GM21619 (cell line): Measurements from ENCODE around the gene MAGI3.
"Not testable (repeated sequence)": the region's sequence is repeated elsewhere in the genome, so short reads cannot be mapped to it uniquely, and the experiment has no call there.

Source experiments
- ATAC-seq: cut with Tn5 transposase; IDR thresholded peaks from one replicate; pipeline ENCODE4 v1.9.1; 2021; ENCODE audit not compliant: unreplicated experiment

Gene MAGI3

DNA sequence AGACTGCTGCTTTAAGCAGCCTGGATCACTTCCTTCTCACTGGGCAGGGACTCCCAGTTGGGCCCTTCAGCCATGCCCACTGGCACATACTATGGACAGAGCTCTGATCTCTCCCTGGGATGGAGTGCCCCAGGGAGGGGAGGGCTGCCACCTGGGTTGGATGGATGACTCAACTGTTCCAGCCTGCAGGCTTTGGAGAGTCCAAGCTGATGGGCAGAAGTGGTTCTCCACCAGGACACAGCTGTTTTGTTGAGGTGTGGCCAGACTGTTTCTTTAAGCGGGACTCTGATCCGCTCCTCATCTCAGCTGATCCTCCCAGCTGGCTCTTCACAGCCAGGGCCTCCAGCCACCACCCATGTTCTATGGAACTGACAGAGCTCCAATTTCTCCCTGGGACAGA, 166.9 kb downstream of the MAGI3 start:
- ATAC-seq = no peak

- no peak for ATAC-seq
Observed at GRCh38 chr1:113565621-113566020, 175.3 kb downstream of the MAGI3 start.

- ATAC-seq = no peak
Observed at GRCh38 chr1:113567427-113567826, 177.1 kb downstream of the MAGI3 start.

DNA sequence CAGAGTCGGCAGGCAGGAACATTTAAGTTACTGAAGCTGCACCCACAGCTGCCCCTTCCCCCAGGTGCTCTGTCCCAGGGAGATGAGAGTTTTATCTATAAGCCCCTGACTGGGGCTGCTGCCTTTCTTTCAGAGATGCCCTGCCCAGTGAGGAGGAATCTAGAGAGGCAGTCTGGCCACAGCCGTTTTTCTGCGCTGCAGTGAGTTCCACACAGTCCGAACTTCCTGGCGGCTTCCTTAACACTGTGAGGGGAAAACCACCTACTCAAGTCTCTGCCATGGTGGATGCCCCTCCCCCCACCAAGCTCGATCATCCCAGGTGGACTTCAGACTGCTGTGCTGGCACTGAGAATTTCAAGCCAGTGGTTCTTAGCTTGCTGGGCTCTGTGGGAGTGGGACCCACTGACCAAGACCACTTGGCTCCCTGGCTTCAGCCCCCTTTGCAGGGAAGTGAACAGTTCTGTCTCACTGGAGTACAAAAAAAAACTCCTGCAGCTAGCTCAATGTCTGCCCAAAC, 185.5 kb downstream of the MAGI3 start:
- not testable (repeated sequence) for ATAC-seq

DNA sequence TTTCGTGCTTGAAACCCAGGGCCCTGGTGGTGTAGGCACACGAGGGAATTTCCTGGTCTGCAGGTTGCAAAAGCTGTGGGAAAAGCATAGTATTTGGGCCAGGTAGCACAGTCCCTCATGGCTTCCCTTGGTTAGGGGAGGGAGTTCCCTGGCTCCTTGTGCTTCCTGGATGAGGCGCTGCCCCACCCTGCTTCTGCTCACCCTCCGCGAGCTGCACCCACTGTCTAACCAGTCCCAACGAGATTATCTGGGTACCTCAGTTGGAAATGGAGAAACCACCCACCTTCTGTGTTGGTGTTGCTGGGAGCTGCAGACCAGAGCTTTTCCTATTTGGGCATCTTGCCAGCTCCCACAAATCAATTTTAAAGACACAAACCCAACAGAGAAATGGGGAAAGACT, 186.0 kb downstream of the MAGI3 start:
- no peak for ATAC-seq

DNA sequence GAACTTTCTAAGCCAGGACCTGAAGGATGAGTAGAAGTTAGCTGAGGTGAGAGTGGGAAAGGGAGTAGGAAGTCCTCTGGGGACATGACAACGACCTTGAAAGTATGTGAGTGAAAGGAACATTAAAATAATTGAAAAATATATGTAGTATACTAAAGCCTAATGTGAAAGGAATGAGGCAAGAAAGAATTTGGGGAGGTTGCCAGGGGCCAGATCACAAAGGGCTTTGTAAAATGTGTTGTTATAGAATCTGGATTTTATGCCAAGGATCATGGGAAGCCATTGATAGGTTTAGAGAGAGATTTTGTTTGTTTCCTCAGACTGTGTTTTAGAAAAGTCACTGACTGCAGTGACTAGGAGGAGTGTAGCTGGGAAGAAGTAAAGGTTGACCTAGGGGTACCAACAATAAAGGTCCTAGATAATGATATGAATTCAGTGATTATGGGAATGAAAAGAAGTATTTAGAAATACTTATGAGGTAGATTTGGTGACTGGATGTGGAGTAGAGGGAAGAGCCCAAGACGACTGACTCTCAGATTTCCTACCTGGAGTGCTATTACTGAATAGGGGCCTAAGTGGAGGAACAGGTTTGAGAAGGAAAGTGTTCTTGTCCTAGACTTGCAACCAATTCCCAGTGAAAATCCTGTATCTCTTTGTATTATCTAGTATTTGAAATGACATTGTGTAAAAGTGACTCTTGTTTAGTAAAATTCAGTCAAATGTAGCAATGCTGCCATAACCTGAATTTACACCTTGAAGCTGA, 189.1 kb downstream of the MAGI3 start:
- no peak for ATAC-seq

DNA sequence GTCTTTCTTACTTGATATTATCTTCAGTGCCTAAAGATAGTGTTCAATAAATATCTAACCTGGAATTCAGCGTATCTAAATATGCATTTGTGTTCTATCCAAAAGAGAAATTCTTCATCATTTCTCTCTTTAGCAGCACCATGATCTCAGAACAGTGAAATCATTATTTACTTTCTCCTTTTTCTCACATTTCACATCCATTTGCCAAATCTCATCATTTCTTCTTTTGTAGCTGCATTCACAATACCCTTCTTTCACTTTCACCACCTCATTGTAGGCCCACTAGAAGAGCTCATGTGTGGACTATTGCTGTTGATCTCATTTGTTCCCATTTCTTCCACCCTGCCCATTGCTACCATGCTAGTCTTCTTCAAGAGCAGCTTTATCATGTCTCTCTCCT, 191.0 kb downstream of the MAGI3 start:
- ATAC-seq = no peak

- no peak for ATAC-seq
Observed at GRCh38 chr1:113582084-113582483, 191.8 kb downstream of the MAGI3 start.

- no peak for ATAC-seq
Observed at GRCh38 chr1:113587475-113587874, 197.2 kb downstream of the MAGI3 start.

DNA sequence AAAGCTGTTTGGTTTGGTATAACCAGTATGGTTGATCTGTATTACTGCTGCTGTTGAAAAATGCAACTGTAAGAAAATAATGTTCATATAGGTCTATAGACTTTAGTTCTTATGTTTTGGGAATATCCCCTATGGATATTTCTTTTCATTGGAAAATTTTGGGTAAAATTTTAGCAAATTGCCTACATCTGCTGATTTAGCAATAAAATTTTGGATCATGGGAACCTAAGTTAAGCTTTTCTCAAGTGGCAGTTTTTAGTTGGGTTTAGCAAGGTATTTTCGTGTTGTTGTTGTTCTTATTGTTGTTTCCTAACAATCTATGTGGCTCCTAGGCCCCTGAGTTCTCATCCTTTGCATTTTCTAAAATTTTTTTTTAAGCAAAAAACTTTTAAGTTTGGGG, 201.9 kb downstream of the MAGI3 start:
- ATAC-seq = no peak

- no peak for ATAC-seq
Observed at GRCh38 chr1:113593550-113594297, 203.4 kb downstream of the MAGI3 start.

DNA sequence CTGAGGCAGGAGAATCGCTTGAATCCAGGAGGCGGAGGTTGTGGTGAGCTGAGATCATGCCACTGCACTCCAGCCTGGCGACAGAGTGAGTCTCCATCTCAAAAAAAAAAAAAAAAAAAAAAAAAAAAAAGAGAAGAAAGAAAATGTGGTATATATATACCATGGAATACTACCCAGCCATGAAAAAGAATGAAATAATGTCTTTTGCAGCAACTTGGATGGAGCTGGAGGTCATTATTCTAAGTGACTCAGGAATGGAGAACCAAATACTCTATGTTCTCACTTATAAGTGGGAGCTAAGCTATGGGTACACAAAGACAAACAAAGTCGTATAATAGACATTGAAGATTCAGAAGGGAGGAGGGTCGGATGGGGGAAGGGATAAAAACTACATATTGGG, 214.2 kb downstream of the MAGI3 start:
- not testable (repeated sequence) for ATAC-seq

- ATAC-seq = no peak
Observed at GRCh38 chr1:113605146-113605545, 214.8 kb downstream of the MAGI3 start.

- ATAC-seq = no peak
Observed at GRCh38 chr1:113608399-113608798, 218.1 kb downstream of the MAGI3 start.

- no peak for ATAC-seq
Observed at GRCh38 chr1:113610372-113610771, 220.1 kb downstream of the MAGI3 start.

- no peak for ATAC-seq
Observed at GRCh38 chr1:113615425-113615824, 225.1 kb downstream of the MAGI3 start.

DNA sequence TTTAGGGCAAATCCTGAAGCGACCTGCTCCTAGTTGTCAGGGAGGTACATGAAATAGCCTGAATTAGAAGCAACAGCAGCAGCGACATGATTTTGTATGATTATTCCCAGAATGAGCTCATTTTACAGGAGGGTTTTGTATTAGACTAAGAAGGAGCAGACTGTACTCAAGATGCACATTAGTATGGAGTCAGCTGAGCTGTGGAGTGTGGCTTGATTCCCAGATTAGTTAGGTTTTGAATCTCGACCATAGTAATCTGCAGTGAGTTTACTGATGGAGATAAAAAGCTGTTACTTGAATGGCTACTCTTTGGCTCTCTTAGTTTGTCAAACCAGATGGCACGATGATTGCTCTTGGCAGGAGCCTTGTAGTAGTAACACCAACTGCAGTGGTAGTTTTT, 225.8 kb downstream of the MAGI3 start:
- ATAC-seq = no peak

DNA sequence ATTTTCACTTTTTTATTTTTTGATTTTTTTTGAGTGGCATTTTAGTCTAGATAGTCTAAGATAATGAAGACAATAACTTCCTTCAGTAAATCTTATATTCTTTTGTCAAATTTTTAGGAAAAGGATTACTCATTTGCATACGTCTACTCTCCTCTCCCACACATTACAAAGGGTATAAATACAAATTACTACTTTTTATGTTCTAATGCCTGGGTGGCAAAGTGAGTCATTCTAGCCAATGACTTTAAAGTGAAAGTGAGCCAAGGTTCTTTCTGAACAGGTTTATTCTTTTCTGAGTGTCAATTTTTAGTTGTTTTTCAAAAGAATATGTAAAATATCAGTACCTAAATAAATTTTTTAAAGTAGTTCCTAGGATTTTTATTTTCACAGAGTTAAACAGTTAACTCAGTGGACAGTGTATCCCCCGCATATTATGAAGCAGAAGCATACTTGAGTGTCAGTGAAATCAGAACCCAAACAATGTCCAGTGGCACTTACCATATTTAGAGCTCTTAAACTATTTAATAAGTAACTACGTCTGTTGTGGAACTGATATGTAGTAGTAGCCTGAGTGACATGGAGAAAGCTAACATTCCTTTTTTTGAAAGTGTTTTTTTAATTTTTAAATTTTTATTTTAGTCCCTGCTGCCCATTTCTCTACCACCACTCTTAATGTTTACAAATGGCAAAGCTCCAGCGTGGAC, 227.3 kb downstream of the MAGI3 start:
- ATAC-seq = no peak

DNA sequence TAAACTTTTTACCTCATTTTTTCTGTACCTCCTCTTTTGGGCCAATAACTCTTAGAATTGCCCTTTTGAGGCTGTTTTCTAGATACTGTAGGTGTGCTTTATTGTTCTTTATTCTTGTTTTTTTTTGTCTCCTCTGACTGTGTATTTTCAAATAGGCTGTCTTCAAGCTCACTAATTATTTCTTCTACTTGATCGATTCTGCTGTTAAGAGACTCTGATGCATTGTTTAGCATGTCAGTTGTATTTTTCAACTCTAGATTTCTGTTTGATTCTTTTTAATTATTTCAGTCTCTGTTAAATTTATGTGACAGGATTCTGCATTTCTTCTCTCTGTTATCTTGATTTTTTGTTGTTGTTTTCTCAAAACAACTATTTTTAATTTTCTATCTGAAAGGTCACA, 238.7 kb downstream of the MAGI3 start:
- no peak for ATAC-seq

GRCh38 chr1:113630340-113631327, 240.3 kb downstream of the MAGI3 start:
- ATAC-seq = no peak
